Subcutaneous adipose tissue (tissue), 4 donors: ENCODE results near the gene FGFR2. TPM values are rescaled to one million over a fixed set of nuclear protein-coding genes. Genes with fewer than 3 reads are reported as not detected.

Experiments
- CTCF ChIP-seq: fragments of 450-650 bp; IDR thresholded peaks from one replicate; pipeline ENCODE4 v1.5.1; 2016; ENCODE audit warnings: low read depth, mild to moderate bottlenecking, control low read depth, antibody characterized with exemption, moderate library complexity
- total RNA-seq, 4 donors: library from RNA; depleted of rRNA; stranded (reverse); fragments of >200 nt; gene quantifications; one replicate each; pipeline ENCODE4 v1.1.0, GENCODE V29; 2016

FGFR2 gene
- total RNA-seq, 4 donors from 2014 or later: 11.3 to 22.2 (median 14.9) TPM

GRCh38 chr10:121461307-121461706 is 136.9 kb downstream of the FGFR2 start:
- no peak for TF ChIP-seq CTCF

DNA sequence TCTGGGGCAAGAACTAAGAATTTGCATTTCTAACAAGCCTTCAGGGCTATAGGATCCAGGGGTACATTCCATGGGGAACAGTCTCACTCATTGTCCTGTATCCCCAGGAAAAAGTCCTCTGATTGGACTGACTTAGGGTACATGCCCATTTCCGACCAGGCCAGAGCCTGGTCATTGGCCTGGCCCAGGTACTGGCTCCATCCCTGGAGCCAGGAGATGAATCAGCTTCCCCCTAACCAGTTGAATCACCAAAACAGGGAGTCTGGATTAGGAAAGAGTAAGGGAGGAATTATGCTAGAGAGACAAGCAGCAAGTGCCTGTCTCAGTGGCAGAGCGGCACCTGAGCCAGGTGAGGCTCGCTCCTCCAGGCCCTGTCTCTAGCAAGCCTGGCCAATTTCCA is 137.5 kb downstream of the FGFR2 start:
- TF ChIP-seq CTCF: no peak

GRCh38 chr10:121459622-121460453 is 138.4 kb downstream of the FGFR2 start:
- TF ChIP-seq CTCF: no peak

DNA sequence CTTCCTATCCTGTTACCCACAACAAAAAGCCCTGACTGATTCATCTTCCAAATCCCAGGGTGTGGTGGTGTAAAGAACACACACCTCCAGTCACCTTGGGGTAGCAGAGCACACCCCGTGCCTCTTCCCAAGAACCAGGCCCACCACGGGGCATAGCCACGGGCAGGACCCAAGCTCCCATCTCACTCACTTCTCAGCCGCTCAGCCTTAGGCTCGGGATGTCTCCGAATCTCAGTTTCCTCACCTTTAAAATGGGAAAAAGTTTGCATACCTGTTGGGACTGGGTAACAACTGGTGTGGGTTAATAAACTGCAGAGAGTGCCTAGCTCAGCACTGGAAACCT is 139.0 kb downstream of the FGFR2 start:
- TF ChIP-seq CTCF: no peak

DNA sequence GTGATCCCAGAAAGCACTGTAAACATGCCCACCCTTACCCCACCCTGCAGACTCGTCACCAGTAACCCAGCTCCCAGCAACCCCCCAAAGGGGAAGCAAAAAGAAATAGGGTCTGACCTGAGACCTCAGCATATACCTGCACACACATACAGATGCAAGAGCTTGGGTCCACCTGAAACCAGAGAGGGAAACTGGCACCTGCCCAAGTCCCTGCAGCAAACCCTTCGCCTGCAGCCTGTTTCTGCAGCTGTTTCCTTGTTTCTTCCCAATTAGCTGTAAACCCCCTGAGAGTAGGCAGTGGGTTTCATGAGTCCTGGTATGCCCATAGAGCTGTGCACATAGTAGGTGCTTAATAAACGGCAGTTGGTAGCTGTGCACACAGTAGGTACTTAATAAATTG is 140.5 kb downstream of the FGFR2 start:
- no peak for TF ChIP-seq CTCF

GRCh38 chr10:121455377-121455776 is 142.9 kb downstream of the FGFR2 start:
- TF ChIP-seq CTCF: no peak

DNA sequence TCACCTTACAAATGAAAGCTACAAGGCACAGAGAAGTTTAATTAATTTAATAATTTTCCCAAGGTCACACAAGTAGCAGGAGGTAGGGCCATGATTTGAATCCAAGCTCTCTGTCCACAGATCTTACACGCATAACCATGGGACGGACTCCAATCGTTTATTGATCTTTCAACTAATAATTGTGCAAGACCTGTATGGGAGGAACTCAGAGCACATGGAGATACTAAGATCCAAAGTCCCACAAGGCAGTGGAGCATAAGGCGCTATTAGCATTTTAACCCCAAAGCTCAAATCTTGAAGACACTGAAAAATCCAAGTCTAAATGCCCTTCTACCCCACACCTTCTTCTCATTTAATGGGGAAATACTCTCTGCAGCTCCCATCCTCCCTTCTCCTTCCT is 143.5 kb downstream of the FGFR2 start:
- TF ChIP-seq CTCF: no peak
